ENCODE measurements around the gene TMEM26.
"Not testable (repeated sequence)": the region's sequence is repeated elsewhere in the genome, so short reads cannot be mapped to it uniquely, and the experiment has no call there.

Gene TMEM26

DNA sequence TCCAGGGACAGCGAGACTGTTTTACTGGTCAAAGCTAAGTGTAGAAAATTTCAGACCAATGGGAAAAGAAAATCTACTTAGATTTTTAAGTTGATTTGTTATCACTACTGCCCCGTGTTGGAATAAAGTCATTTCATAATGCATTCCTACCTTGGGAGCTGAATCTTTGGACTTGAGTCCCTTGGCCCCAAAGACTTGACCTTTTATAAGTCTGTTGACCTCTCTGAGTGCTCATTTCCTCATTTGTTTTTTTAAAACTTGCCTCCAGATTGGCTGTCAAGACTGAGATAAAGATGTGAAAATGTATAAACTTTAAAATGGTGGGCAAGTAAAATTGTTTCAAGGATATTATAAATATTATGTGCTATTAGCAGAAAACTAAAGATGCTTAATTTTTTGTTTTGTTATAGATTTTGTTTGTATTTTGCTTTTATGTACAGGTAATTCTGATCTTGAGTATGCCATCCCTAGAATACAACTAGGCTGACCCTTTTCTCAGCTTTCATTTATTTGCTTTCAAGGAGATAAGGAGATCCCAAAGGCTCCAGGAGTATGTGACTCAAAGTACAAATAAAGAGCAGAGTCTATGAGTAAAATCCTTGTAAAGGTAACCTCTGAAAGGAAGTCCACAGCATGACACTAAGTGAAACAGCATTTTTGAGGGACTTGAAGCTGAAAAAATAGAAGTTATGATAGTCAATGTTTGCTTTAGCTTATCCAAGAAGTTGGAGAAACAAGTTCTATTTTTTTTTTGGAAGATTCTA is 54.6 kb downstream of the TMEM26 start:
- no peak for DNase-seq (ENCODE audit: low spot score)

DNA sequence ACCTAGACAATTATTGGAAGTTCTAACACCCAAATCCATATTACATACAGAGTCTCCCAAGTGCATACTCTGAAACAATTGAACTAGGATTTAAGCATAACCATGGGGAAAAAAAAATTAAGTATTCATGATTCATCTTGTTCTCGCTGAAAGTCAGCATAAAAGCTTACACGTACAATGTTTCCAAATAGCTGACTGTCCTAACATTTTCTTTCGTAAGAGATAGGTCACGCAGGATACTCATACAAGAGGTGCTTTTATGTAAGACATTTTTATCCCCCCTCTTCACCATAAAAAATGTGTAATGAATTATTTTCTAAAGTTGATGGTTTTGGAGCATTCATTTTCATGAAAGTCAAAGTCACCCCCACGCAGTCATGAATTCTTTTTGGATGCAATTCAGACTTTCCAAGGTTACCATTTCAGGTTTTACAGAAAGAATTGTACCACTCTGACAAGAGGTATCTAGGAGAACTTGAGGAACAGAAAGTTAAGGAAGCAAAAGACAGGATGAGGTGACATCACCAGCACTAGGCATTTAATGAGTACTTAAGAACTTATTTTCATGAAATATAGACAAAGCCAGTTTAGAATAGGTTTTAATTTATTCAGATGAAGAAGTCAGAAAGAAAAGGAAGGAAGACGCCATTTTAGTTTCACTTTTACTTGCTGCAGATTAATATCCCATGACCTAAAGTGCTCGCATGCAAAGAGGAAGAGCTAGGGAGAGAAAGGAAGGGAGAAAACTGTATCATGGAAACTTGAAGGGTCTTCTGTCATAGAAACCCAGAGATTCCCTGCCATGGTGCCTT is 55.8 kb downstream of the TMEM26 start:
- DNase-seq (ENCODE audit: low spot score) = no peak

DNA sequence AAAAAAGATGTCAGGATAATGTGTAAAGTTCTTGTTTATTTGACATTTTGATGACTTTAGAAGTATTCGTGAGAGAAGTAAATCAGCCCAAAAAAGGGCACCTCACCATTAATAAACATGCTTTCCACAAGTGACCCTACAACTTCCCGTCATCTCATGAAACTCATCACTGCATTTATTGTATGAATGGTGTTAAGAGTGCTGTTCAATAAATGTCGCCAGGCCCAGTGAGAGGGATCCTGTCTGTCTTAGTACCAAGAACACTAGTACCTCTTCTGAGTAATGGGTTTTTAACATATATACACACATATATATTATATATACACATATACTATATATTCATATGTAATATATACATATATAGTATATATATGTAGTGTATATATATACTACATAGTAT is 61.9 kb downstream of the TMEM26 start:
- DNase-seq (ENCODE audit: low spot score) = no peak

DNA sequence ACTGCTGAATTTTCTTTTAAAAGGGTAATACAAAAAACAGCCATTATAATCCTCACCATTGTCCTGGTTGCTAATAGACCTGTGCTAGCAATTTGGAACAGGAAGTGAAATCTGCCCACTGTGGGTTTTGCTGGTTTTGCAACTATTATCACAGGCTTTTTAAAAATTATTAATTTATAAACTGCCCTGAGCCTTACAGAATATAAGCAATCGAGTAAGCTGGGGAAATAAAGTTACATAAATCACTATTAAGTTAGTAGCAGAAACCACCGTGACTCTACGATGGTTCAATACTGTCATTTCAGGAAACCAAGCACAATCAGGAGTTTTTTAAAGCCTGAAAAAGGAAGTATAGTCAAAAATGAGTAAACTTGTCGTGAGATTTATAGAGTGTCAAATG is 62.3 kb downstream of the TMEM26 start:
- DNase-seq (ENCODE audit: low spot score) = no peak

DNA sequence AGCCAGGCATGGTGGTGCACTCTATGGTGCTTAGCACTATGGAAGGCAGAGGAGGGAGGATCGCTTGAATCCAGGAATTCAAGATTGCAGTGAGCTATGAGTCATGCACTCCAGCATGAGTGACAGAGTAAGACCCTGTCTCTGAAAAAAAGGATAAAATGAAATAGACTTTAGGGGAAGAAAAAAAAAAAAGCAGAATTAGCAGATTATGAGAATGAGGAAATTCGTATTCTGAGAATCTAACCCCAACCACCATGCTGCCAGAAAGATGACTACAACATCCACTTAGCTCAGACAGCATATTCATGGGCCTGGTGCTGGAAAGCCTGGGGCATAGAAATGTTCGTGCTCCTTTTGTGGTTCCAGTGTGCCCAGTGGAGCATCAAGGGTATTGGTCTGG is 63.3 kb downstream of the TMEM26 start:
- no peak for DNase-seq (ENCODE audit: low spot score)

DNA sequence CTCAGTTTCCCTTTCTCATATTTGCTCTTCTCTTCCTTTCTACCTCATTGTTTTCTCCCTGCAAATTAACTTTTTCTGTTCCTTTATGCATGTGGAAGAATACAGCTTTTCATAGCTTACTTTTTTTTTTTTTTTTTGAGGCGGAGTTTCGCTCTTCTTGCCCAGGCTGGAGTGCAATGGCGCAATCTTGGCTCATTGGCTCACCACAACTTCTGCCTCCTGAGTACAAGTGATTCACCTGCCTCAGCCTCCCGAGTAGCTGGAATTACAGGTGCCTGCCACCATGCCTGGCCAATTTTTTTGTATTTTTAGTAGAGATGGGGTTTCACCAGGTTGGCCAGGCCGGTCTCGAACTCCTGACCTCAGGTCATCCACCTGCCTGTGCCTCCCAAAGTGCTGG is 64.2 kb downstream of the TMEM26 start:
- DNase-seq (ENCODE audit: low spot score) = not testable (repeated sequence)

DNA sequence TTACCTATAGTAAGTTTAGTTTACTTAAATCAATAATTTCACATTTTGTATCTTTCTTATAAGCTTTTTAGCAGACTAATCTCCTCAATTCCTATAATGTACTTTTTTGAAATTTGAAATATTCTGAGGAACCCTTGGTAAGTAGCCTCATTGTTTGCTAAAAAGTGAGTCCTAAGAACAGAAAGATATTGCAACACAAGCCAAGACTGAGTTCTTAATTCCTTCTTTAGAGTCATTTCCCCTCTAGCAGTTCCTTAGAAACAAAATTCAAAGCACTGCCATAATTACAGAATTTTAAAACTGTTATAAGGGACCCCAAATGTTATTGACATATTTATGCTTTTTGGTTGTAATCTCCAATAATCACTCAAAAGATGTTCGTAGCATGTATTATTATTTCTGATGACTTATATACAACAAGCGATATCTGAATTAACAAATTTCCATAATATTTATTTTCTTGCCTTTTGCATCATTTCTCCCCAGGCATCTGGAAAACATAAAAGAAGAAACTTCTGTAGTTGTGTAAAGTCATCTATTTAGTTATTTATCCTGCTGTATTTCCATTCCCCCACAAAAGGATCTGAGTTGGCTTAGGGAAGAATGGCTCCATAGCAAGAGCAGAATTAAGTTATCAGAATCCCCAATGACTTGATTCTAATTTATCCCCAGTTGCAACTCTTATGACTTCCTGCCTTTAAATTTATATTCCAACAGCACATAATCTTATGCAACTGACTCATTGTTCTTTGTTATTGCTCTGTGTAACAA is 67.8 kb downstream of the TMEM26 start:
- DNase-seq (ENCODE audit: low spot score) = no peak

DNA sequence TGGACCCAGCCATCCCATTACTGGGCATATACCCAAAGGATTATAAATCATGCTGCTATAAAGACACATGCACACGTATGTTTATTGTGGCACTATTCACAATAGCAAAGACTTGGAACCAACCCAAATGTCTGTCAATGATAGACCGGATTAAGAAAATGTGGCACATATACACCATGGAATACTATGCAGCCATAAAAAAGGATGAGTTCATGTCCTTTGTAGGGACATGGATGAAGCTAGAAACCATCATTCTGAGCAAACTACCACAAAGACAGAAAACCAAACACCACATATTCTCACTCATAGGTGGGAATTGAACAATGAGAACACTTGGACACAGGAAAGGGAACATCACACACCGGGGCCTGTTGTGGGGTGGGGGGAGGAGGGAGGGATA is 72.0 kb downstream of the TMEM26 start:
- not testable (repeated sequence) for DNase-seq (ENCODE audit: low spot score)

DNA sequence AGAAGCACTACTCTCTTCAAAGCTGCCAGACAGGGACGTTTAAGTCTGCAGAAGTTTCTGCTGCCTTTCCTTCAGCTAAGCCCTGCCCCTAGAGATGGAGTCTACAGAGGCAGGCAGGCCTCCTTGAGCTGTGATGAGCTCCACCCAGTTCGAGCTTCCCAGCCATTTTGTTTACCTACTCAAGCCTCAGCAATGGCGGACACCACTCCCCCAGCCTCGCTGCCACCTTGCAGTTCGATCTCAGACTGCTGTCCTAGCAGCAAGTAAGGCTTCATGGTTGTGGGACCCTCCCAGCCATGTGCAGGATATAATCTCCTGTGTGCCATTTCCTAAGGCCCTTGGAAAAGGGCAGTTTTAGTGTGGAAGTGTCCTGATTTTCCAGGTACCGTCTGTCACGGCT is 74.3 kb downstream of the TMEM26 start:
- no peak for DNase-seq (ENCODE audit: low spot score)

DNA sequence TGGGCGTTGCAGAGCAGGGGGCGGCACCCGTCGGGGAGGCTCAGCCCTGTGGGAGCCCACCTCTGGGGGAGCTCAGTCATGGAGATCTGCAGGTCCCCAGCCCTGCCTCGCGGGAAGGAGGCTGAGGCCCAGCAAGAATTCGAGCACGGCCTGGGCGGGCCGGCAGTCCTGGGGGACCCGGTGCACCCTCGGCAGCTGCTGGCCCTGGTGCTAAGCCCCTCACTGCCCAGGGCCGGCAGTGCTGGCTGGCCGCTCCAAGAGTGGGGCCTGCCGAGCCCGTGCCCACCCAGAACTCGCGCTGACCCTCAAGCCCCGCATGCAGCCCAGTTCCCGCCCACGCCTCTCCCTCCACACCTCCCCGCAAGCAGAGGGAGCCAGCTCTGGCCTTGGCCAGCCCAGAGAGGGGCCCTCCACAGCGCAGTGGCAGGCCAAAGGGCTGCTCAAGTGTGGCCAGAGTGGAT is 76.2 kb downstream of the TMEM26 start:
- DNase-seq (ENCODE audit: low spot score) = no peak

DNA sequence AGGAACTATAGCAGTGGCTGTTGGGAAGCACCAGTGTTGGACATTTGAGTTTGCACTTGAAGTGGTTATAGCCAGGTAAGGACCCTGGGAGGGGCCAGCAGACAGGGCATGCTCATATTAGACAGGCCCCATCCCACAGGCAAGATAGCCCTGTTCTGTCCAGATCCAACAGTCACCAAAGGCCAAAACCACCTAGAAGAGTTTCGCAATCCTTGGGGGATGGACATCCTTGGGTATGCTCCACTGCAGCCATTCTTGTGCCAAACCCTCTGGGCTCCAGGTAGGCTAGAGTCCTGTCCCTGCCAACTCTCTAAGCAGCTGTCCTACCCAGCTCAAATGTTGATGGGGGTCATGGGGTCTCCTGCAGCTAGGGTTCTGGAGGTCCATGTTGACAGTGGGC is 76.8 kb downstream of the TMEM26 start:
- no peak for DNase-seq (ENCODE audit: low spot score)

DNA sequence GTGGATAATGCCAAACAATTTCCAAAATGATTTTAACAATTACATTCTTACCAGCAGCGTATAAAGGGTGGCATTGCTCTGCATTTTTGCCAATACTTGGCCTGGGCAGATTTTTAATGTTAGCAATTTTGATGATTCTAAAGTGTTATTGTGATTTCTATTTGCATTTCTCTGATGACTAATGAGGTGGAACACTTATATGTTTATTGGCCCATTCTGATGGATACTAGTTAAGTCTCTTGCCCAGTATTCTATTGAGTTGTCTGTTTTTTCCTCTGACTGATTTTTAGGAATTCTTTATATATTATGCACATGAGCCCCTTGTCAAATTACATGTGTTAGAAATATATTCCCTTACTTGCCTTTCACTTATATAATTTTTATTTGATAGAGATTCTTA is 86.8 kb downstream of the TMEM26 start:
- DNase-seq (ENCODE audit: low spot score) = no peak

DNA sequence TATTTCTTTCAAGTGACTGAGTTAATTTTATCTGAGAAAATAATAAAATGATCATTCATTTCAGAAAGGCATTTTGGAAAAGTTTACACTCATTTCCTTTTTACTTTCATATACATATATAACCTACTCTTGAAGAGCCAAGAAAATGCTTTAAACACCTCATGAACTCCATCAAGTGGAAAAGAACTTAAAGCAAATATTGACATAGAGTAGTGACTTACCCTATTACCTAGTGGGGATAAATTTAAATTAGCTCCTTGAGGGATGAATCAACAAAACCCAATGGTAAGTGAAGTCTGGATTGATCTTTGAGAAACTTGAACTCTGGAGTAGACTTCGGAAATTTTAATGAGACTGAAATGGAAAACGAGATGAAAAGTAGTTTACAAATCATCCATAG is 88.6 kb downstream of the TMEM26 start:
- no peak for DNase-seq (ENCODE audit: low spot score)

DNA sequence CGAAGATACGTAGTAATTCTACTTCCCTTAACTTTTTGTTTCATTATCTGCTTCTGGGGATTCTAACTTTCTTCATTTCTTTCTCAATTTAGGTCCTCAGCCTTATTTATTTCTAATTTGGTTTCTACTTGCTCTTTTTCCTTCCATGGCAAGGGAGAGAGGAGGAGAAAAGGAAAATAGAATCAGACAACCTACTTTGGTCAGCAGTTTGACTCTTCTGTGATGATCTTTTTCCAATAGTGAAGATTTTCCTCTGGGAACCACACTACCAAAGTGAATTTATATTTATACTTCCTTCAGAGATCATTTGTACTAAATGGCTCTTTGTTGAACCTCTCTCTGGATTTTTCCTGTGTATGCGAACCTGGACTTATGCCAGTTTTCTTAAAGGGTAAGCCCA is 90.2 kb downstream of the TMEM26 start:
- no peak for DNase-seq (ENCODE audit: low spot score)

DNA sequence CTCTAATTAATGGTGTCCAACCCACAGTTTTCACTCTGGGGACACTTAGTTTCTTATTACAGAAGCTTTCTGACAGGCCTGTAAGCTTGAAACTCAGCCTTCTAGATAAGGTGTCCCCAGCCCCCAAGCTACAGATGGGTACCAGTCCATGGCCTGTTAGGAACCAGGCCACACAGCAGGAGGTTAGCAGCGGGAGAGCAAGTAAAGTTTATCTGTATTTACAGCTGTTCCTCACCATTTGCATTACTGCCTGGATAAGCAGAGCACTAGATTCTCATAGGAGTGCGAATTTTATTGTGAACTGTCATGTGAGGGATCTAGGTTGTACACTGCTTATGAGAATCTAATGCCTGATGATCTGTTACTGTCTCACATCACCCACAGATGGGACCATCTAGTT is 93.7 kb downstream of the TMEM26 start:
- no peak for DNase-seq (ENCODE audit: low spot score)

DNA sequence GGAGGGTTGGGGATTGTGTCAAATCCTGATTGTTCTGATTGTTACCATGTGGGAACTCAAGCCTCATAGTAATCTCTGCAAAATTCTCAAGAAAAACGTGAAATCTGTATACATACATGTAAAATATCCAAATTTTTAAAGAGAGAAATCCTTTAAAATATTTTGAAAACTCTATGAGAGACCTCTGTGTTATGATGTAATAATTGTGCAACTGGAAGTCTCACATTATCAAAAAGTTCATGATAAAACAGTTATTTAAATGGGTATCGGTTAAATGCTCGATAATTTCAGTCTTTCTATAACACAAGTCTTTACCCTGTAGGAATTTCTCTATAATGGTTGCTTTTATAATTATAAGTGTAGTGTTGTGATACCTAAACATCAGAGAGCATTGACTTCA is 95.5 kb downstream of the TMEM26 start:
- no peak for DNase-seq (ENCODE audit: low spot score)

Data from HuH-7 (cell line).